Adipose tissue (tissue), 3 donors: ENCODE measurements around the gene FRG2. TPM values are rescaled to one million over a fixed set of nuclear protein-coding genes. Genes with fewer than 3 reads are reported as not detected.
"Not testable (repeated sequence)": the region's sequence is repeated elsewhere in the genome, so short reads cannot be mapped to it uniquely, and the experiment has no call there.

ENCODE experiments used
- H3K27ac ChIP-seq: one replicate; pipeline ENCODE4 v1.5.1; 2013; ENCODE audit warnings: low read depth, low read length
- WGBS, 3 donors: extraction: QIAGEN DNeasy Blood & Tissue Kit; methylation state at CpG; one replicate each; pipeline ENCODE4 v1.1.7; 2013; 5-methylcytosine and 5-hydroxymethylcytosine counted together
- polyA plus RNA-seq, 3 donors: library from polyadenylated mRNA; stranded (reverse); fragments of 200-250 nt; gene quantifications; one replicate each; pipeline ENCODE4 v1.2.3, GENCODE V29; 2013
- donor health status: healthy with polysubstance abuse.
- donor health status: Bipolar disorder and iron deficiency.
- donor health status: healthy.

The FRG2 gene
- polyA plus RNA-seq, 3 donors = 0.22 TPM; not detected in 2

DNA sequence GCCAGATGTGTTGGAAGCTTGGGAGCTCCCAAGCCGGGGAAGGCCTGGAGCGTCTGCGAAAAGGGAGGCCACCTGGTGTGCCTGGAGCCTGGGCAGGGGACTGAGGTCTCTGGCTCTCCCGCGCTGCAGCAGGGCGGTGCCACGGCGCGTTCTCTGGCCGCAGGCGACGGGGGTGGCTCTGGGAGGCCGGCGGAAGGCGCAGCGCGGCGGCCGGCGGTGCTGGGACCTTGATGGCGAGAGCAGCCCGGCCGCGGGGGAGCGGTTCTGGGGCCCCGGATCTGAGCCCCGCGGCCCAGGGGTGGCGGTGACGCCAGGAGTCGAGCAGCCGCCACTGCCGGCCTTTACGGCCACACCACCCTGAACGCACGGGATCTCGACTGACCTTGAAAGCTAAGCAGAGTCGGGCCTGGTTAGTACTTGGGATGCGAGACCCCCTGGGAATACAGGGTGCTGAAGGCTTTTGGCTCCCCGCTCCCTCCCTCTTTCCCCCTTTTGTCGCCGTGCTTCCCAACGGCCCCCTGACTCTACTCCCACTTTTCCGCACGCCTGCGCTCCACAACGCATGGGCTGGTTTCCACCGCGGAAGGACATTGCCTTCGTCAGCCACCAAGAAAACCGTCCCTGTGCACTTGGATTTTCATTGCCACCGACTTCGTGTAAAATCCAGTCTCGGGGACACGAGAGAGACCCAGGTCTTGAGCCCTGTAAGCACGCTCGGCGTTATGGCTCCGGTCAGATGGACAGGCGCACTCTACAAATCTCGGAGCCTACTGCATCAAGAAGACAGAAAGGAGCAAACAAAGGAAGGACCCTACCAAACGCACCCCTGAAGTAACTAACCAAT lies 9.5 kb downstream of the FRG2 start:
- 2 to 6% (median 5%) methylated on average over 54 to 62 of the region's 62 CpGs for WGBS, 3 donors
- H3K27ac ChIP-seq = no peak overlapping the region

DNA sequence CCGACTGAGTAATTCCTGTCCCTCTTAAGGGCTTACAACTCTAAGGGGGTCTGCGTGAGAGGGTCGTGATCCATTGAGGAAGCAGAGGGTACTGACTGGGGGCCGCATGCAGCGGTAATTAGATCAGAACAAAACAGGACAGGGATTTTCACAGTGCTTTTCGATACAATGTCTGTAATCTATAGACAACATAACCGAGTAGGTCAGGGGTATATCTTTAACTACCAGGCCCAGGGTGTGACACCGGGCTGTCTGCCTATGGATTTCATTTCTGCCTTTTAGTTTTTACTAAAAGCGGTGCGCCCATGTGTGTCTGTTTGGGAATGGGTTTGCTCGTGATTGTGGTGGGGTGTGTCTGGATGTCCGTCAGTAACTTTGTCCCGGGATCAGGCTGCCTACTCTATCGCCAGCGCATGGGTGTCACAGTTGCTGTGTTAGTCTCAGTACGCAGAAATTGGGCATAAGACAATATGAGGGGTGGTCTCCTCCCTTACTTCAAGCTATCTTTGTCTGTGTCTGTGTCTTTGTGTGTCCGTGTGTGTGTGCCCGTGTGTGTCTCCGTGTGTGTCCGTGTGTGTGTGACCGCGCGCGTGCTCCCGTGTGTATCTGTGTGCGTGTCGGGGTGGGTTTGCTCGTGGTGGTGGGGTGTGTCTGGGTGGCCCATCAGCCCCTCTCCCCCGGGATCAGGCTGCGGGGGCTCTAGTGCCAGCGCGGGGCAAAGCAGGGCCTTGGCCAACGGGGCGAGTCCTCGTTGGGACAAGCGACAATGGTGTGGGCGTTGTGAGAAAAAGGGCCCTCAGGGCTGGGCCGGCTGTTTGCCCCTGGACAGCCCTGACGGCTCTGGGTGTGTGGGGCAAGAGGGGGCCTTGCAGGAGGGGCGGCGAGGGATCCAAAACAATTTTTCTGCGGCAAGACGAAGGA lies 10.4 kb downstream of the FRG2 start:
- no peak overlapping the region for H3K27ac ChIP-seq
- WGBS, 3 donors = 12 to 19% (median 16%) methylated on average over 43 of the region's 43 CpGs

DNA sequence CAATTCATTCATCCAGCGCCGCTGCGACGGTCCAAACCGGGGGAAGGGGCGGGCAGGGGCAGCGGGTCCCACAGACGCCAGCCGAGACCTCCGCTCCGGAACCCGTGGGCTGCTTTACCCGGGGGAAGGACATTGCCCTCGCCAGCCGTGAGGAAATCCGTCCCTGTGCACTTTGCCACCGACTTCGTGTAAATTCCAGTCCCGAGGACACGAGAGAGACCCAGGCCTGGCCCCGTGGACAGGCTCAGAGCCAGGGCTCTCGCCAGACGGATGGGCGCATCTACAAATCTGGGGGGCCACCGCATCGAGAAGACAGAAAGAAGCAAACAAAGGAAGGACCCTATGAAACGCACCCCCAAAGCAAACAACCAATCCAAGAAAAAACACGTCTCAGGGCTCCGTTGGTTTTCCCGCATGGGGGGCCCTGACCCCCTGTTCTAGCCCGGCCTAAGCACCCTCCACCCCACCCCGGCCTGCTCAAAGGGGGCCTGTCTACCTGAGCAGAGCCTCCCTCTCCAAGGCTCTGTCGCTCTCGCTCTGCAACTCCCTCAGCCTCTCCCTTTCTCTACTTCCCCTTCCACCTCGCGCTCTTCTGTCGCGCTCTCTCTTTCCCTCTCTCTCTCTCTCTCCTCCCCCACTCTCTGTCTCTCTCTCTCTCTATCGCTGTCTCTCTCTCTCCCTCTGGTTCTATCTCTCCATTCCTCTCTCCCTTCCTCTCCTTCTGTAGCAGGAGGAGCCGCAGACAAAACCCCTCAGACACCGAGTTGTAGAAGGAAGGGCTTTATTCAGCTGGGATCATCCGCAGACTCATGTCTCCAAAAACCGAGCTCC lies 11.3 kb downstream of the FRG2 start:
- WGBS, 3 donors = 7 to 12% (median 8%) methylated on average over 43 of the region's 43 CpGs
- H3K27ac ChIP-seq = no peak overlapping the region

DNA sequence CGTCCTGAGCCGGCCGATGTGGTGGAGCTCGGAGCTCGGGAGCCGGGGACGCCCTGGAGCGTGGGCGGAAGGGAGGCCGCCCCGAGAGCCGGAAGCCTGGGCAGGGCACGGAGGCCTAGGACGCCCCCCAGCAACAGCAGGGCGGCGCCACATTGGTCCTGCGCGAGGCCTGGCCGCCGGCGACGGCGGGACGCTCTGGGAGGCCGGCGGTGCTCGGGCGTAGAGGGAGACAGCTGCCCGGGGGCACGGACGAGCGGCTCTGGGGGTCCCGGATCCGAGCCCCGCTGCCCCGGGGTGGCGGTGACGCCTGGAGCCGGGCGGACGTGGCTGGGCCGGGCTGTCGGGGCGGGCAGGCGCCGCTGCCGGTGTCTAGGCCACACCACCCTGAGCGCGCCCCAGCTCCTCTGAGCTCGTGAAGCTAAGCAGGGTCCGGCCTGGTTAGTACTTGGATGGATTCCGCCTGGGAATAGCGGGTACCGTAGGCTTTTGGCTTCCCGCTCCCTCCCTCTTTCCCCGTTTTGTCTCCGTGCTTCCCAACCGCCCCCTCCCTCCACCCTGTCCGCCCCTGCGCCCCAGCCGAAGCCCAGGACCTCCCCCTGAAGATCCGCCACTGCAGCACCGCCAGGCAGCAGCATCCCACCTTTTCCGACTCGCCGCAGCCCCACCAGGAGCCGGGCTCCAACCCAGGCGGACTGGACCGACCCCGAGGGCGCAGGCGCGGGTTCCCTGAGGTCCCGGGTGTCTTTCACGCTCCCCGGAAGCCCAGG lies 12.1 kb downstream of the FRG2 start:
- 10 to 15% (median 10%) methylated on average over 68 to 76 of the region's 76 CpGs for WGBS, 3 donors
- no peak overlapping the region for H3K27ac ChIP-seq

DNA sequence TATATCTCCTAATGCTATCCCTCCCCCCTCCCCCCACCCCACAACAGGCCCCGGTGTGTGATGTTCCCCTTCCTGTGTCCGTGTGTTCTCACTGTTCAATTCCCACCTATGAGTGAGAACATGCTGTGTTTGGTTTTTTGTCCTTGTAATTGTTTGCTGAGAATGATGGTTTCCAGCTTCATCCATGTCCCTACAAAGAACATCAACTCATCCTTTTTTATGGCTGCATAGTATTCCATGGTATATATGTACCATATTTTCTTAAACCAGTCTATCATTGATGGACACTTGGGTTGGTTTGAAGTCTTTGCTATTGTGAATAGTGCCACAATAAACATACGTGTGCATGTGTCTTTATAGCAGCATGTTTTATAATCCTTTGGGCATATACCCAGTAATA lies 37.1 kb downstream of the FRG2 start:
- WGBS, 3 donors = 58 to 90% (median 78%) methylated on average over 2 to 3 of the region's 3 CpGs
- H3K27ac ChIP-seq = not testable (repeated sequence)

DNA sequence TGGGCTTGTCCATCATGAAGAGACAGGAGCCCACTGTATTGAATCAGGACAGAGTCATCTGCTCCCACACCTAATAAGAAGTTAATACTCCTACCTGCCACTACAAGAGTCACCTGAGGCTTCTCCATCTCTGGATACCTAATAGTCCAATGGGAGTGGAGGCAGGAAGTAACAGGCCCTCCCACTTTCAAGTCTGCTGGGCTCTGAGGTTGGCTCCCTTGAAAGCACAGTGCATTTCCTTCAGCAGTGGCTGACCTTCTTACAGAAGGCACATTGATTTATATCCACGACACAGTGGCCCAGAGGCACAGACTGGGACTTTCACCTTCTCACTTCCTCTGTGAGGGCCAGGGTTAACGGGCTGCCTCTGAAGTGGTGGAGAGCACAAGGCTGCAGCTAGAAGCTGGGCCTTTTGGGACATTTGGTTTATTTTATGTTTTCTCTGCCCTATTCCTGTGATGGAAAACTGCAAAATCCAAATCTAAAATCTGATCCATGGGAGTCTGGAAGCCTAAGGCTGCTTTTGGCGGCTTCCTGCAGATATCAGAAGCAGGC lies 38.1 kb downstream of the FRG2 start:
- WGBS, 3 donors = 54 to 58% (median 58%) methylated on average over 3 of the region's 3 CpGs

DNA sequence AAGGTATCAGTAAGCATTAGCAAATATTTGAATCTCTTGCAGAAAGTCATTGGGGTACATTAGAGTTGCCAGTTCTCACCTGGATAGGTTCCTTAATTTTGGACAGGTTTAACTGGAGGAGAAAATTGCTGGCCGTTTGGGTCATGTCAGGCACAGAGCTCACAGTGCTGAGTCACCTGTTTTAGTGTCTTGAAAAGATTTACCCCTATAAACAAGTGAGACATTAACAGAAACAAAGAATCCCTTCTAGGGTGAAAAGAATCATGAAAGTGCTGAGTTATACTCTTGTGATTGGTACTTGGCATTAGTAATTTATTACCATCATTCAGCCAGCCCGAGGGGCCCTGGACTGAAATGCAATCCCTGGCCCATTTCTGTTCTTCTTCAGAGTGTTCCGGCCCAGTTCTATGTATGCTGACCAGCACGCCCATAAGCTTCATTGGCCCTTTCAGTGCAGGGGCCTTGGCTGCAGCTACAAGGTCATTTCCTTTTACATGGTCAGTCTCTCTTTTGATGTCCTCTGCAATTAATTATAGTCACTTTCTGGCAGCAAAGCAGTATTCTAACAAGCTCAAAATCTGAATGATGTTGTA lies 41.3 kb downstream of the FRG2 start:
- H3K27ac ChIP-seq = not testable (repeated sequence)
- WGBS, 3 donors = 51 to 60% (median 59%) methylated on average over 3 to 4 of the region's 4 CpGs

More for the DNA sequence above, 38.1 kb downstream of the FRG2 start:
- H3K27ac ChIP-seq = no peak overlapping the region

DNA sequence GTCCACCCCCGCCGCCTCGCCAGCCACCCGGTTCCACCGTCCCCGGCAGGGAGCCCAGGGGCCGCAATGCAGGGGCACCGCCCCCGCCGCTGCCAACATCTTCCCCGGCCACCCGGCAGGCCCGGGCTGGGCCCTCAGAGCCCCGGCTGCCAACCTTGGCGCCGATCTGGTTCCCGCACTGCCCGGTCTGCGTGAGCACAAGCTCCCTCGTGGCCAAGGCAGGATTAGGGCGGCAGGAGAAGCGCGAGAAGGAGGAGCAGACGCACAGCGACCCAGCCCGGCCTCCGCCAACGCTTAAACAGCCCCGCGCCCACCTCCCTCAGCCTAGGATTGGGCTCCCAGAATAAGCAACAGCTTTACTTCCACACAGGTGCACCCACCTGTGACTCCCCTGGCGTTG lies 42.4 kb downstream of the FRG2 start:
- WGBS, 3 donors = 72 to 87% (median 76%) methylated on average over 5 to 27 of the region's 31 CpGs
- not testable (repeated sequence) for H3K27ac ChIP-seq

DNA sequence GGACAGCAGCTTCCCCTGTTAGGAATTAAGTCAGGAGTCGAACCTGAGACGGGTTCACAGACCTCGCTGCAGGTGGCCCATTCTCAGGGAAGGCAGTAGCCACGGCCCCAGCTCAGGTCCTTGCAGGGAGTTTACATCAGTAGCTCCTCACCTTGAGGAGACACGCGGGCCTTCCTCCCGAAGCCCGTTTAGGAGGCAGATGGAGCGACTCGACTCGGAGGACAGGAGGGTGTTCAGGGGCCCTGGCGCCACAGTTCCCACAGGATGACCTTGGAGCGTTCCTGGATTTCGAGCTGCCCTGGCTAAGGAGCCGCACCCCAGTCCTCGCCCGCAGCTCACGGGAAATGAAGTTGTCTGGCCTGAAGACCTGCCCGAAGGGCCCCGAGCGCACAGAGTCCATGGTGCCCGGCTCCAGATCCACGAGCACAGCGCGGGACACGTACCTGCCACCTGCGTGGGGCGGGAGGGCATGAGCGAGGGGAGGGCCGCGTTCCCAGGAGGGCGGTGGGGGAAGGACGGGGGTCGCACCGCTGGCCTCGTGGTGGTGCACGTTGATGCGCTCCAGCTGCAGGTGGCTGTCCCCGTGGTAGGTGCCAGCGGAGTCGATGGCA lies 43.0 kb downstream of the FRG2 start:
- 88 to 92% (median 88%) methylated on average over 18 to 40 of the region's 41 CpGs for WGBS, 3 donors
- H3K27ac ChIP-seq = not testable (repeated sequence)

DNA sequence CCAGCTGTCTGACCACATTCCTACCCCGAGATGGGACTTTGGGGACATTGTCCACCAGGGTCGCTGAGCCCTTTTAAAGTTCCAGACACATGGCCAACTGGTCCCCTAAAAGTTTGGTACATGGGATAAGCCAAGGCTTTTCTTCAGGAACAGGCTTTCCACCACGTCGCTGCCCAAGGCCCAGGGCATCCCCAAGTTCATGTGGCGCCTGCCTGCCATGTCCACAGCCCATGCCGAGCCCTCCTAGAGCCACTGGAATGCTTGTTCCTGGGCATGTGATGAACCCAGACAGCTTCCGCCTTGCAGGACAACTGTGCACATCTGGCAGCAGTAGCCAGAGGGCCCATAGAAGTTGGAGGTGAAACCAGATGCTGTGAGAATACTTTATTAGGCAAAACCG lies 45.1 kb downstream of the FRG2 start:
- H3K27ac ChIP-seq = no peak overlapping the region
- WGBS, 3 donors = 73 to 89% (median 88%) methylated on average over 8 of the region's 8 CpGs

DNA sequence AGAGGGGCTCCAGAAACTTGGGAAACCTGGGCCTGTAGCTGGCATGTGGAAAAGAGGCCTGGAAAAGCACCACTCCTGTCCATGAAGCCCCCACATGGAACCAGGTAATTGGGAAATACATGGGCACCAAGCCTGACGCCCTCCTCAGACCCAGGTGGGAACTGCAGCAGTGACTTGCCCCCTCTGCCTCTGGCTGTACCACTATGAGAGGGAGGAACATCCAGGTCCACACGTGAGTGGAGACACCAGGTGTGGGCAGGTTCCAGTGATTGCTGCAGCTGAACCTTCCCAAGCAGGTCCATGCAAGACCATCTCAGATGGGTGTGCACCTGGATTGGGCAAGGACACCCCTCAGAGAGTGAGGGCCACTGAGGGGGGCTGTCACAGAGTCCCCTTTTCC lies 46.8 kb downstream of the FRG2 start:
- 43 to 56% (median 44%) methylated on average over 1 to 2 of the region's 2 CpGs for WGBS, 3 donors
- not testable (repeated sequence) for H3K27ac ChIP-seq

DNA sequence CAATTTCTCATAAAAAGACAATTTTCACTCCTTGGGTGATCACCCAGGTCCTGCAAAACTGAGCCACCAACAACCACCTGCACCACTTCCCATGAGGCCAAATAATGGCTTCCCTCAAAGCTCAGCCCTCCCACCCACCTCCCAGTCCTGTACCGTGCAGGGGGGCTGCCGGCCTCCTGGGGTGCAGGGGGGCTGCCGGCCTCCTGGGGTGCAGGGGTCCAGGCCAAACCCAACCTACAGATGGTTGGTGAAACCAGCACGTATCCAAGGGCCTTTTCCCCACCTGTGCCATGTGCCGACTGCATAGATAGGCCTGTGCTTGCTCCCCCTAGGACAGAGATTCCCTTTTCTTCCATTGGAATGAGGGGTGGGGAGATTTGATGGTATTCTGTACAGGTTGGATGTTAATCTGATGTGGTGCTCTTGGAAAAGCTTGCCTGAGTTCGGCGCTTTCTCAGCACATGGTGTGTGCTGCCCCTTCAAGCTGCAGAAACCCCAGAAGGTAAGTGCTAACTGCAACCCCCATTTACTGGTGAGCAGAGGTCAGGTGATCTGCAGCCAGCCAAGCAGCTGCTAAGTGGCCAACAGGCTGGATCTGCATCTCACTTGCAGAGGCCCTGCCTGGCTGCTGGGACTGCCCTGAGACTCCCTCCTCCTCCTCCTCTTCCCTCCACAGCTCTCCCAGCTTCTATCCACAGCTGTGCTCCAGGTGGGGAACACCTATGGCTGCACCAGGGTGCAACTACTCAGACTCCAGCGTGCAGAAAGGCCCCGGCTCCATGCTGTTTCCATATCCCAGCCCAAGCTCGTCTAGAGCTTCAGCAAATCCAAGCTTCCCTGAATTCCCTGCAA lies 47.6 kb downstream of the FRG2 start:
- no peak overlapping the region for H3K27ac ChIP-seq
- WGBS, 3 donors = 51 to 58% (median 52%) methylated on average over 10 of the region's 10 CpGs
